HG03064 (cell line): ENCODE measurements around the gene CFDP1.
"Not testable (repeated sequence)": the region's sequence is repeated elsewhere in the genome, so short reads cannot be mapped to it uniquely, and the experiment has no call there.

Experiments used
- ATAC-seq: cut with Tn5 transposase; IDR thresholded peaks from one replicate; pipeline ENCODE4 v1.9.1; 2021; ENCODE audit warnings: low read depth; ENCODE audit not compliant: unreplicated experiment

The CFDP1 gene

DNA sequence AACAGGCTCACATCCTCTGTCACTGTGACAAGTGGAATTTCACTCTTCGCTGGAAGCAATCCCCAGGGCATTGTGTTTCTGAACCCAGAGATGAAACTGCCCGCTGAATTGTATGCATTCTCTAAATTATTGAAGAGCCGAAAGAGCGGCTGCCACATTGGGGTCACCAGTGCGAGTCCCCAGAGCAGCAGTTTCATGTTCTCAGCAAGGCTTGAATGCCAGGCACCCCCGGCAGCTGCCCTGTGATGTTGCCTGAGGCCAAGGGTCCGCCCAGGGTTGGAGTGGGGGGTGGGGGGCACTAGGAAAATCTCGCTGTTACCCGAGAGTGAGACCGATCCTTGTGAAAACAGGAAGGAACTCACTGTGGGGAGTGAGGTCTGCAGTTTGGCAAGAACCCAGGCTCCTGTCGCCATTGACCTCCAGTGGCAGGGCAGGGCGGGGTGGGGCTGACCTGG lies 161.2 kb downstream of the CFDP1 start:
- ATAC-seq = peak; percentile 53

DNA sequence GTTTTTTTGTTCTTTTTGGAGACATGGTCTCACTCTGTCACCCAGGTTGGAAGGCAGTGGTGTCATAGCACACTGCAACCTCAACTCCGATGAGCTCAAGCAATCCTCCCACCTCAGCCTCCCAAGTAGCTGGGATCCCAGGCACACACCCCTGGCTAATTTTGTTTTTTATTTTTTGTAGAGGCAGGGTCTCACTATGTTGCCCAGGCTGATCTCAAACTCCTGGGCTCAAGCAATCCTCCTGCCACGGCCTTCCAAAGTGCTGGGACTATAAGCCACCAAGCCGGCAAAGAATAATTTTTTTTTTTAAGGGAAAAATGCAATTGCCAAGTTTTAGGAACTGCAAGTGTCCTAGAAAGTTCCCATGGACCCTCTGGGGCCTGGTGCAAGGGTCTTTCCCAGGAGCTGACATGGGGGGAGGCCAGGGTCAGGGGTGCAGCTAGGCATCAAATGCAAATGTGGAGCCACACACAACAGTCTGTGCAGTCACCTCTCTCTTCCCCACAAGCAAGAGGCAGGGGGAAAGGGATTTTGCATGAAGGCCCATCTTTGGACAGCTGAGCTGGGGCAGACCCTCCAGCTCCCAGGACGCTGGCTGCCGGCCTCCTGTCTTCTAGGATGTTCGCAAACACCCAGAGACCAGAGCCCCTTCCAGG lies 161.7 kb downstream of the CFDP1 start:
- no peak for ATAC-seq

DNA sequence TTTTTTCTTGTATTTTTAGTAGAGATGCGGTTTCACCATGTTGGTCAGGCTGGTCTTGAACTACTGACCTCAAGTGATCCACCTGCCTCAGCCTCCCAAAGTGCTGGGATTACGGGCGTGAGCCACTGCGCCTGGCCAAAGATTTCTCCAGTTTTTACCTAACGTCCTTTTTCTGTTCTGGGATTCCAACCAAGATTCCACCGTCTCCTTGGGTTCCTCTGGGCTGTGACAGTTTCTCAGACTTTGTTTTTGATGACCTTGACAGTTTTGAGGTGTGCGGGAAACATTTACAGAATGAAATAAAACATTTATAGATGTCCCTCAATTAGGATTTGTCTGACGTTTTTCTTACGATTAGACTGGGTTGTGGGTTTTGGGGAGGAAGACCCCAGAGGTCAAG lies 163.9 kb downstream of the CFDP1 start:
- ATAC-seq = not testable (repeated sequence)

DNA sequence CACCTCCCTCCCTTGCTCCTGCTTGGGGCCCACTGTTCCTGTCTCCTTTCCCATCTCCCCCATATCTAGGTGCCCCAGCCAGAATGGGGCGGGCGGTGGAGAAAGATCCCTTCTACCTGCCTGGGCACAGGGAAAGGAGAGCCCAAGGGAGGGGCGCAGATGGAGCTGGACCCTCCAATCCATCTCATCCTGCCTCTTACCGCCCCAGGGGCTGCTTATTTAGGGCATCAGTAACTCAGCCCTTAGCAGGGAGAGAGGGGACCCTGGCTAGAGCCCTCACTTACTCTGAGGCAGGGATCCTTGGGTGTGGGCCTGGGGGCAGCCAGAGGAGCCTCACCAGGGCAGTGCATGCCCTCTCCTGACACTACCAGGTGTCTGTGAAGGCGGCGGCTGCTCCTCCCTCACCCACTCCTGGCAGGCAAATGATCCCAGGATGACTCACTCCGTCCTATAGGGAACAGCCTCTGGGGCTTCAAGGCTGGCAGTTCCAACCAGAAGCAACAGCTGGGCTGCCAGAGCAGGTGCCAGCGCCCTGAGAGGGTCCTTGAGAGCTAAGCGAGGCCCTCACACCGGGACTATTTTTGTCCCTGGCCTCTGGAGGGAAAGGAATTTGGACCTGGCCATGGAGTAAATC lies 165.6 kb downstream of the CFDP1 start:
- ATAC-seq = no peak

DNA sequence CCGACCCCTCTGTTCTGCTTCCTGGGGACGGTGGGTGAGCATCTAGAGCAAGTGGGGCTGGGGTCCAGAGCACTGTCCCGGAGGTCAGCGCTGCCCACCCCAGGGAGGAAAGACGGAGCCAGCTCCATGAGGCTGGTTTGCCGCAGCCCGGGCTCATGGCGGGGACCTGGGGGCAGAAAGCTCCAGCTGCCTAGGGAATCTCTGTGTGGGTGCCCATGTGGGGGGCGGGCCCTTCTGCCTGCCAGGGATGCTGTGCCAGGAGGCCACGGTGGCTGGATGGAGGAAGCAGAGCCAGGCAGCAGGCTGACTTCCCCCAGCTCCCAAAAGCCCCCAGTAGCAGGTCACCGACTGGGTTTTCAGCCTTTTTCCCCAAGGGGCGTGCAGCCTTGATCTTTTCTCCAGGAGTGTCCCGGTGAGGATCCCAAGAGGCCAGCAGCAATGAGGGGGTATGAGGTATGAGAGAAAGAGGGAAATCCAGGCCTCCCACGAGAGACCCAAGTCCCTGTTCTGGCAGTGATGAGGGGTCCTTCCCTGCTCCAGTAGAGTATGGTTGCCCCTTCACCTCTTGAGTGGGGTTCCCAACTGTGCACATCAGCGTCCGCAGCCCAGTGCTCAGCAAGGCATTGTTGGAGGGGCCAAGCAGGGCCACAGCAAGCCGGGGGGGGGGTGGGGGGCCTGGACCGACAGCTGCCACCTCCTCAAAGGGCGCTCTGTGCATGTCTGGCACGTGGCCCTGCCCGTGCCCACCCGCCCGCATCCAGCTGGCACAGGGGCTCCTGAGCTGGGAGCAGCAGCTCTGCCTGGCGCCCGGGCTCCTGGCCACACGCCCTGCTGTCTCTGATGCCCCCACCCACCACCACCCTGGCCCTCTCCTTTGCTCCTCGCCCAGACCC lies 166.3 kb downstream of the CFDP1 start:
- ATAC-seq = no peak

DNA sequence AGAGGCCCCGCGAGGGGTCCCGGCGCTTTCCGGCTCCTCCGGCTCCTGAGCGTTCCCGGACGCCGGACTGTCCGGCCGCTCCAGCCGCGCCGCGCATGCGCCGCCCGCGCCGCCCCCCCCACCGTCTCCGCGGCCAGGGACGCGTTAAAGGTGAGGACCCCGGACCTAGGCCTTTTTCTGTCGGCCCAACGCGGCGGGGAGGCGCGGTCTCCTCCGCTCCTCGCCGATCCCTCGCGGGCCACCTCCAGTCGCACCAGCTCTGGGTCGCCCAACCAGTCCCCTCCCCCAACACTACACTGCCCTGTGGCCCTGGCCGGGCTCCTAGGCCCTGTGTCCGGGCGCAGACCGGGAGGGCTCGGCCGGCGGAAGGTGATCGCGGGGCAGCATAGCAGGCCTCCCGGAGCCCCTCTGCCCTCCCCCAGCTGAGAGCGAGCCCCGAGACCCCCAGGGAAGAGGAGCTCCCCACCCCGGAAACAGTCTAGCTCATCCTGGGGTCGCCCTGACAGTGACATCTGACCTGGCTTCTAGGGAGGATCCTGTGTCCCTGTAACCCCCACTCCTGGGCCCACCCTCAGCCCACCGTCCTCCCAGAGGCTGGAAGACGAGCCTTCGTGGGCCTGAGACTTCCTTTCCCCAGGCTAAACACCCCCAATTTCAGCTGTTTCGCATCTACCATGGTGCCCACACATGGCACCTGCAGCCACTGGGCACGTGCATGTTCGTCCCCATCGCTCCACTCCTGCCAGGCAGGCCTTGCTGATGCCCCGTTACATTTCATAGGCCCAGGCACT lies 167.2 kb downstream of the CFDP1 start:
- peak; percentile 54 for ATAC-seq

DNA sequence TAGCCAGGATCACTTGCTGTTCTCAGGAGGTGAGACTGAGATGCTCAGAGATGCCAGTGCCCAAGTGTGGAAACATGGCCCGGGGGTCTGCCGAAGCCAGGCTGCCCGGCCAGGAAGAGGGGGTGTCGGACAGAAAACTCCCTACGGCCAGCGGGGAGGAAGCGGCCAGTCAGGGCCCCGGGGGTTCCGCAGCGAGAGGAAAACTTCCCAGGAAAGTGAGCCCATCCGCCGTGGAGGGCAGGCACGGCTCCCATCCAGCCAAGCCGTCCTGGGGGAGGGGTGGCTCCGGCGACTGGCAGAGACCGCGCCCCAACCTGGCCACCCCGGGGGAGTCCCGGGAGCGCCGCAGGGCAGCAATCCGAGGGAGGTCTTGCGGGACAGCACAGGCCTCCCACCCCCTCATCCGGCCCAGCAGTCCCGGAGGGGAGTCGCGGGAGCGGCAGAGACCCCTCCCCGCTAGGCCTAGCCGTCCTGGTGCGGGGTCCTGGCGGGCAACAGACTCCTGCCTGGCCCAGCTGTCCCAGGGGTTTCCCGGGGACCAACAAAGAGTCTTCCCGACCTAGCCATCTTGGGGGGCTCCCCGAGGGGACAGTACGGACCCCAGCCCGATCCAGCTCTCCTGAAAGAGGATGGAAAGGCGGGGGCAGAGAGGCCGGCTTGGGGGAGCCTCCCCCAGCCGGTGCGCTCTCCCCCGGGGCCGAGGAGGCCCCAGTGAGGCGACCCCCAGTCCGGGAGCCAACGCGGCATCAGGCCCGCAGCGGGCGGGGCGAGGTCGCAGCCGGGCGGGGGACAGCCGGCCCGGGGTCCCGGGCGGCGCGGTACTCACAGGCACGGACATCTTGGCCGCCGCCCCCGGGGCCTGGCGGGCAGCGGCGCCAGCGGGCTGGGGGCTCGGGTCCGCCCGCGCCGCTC lies 168.0 kb downstream of the CFDP1 start:
- peak; percentile 27 for ATAC-seq

DNA sequence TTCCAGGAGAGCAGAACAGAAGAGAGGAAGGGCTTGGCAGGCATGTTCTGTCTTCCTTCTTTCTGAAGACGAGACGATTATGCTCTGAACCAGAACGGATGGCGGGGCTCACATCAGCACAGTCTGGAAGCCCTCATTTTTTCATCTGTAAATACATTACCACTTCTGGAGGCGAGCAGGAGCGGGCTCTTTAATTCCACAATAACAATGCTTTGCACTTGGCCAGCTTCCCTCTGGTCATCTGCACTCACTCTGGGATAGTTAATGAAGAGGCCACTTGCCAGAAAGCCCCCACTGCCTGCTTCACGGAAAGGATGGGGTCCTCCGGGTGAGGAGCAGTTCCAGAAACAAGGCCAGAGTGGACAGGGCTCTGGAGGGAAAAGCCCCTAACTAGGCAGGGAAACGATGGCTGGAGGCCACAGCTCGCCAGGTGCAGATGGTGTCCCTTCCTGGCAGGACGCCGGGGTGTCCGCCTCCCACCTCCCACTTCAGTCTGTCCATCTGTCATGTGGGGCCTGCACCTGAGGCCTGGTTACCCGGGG lies 168.8 kb downstream of the CFDP1 start:
- ATAC-seq = no peak

DNA sequence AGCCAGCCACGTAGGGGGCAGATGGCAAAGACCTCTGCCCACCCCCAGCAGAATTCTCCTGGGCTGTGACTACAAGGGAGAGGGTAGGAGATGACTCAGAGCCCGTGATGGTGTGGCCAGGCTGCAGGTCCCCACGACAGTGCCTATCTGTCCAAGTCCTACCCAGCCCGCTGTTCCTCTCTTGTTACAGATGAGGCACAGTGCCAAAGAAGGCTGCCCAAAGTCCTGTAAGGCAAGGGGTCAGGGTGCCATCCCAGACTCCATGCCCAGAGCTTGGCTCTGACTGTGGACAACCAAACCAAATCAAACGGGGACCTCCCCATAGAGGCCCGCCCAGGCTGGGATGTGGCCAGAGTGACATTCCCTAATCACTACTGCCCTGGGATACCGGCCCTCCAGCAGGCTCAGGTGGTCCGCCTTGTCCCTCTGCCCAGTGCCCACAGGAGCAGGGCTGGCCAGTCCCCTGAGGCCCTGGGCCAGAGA lies 169.3 kb downstream of the CFDP1 start:
- ATAC-seq = no peak

DNA sequence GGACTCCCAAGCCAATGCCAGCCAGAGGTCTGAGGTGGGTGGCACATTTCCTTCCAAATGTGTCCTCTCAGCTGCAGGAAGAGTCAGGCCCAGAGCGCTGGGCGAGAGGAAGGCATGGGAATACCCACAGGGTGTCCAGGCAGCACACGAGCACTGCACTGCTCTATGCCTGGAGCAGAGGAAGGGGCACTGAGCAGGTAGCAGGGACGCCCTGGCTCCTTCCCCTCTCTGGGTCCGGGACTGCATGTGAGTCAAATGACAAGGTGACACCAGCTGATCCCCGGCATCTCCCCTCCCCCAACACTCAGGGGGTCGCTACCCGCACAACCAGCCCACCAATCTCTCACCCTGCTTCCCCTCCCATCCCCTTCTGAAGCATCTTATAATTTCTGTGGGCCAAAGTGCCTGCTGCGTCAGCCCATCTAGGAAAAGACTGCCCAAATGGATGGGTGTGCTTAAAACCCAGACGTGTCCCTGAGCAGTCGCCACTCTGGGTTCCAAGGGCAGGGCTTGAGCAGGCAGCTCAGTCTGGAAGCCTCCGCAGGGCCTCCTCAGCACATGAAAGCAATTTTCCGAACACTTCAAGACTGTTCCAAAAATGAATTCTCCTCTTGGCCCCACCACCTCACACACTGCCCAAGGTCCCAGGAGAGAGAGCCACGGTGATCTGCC lies 169.9 kb downstream of the CFDP1 start:
- ATAC-seq = no peak

DNA sequence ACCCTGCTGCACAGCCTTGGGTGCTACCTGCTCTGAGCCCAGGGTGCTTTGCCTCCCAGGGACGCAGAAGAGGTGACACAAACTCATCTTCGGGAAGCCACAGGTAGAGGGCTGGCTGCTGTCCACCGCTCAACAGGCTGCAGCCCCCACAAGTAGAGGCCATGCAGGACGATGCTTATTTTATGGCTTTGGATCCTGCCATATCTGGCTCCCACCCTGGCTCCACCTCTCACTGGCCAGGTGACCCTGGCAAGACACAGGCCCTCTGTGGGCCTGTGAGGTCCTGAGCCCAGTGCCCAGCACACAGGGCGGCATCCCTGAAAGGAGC lies 170.5 kb downstream of the CFDP1 start:
- no peak for ATAC-seq

DNA sequence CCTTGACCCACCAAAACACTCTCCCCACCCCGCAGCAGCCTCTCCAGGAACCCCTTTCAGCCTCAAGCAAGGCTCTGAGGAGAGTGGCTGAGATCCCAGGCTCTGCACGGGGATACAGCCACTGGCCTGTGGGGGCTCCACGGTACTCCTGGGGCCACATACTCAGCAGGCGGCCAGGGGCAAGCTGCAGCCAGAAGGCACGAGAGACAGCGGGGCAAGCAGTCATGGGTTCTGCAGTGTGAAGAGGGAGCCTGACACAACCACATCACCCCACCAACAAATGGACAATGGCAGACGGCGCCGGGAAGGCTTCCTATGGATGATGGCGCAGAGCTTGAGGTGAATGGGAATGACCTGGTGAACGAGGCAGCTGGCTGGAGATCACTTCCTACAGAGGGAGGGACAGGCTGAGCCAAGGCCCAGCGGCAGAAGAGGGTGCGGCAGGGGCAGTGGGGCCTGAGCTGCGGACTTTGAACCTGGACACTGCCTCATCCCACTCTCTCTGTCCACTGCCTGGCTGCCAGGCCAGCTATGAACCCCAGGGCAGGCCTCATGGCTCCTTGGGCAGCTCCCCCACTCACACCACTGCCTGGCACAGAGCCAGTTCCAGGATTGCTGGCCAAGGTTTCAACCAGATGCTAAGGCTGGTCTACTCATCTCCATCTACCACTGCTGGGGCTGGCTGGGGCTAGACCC lies 171.1 kb downstream of the CFDP1 start:
- no peak for ATAC-seq

DNA sequence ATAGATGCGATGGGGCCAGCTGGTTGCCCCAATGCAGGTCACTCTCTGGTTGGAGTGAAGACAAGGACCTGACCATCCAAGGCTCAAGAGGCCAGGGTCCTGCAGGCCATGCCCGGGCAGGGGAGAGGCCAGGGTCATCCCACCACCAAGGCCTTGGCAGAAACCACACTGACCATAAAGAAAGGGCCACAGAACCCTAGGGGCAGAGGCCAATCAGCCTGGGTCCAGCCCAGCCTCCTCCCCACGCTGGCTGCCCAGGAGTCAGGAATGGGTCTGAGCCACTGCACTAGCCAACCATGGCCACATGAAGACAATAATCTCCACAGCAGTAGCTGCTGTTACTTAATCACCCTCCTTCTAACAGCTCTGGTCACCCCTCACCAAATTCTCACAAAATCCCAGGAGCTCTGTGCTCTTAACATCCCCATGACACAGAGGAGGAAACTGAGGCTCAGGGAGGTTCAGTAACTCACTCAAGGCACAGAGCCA lies 171.7 kb downstream of the CFDP1 start:
- ATAC-seq = no peak

DNA sequence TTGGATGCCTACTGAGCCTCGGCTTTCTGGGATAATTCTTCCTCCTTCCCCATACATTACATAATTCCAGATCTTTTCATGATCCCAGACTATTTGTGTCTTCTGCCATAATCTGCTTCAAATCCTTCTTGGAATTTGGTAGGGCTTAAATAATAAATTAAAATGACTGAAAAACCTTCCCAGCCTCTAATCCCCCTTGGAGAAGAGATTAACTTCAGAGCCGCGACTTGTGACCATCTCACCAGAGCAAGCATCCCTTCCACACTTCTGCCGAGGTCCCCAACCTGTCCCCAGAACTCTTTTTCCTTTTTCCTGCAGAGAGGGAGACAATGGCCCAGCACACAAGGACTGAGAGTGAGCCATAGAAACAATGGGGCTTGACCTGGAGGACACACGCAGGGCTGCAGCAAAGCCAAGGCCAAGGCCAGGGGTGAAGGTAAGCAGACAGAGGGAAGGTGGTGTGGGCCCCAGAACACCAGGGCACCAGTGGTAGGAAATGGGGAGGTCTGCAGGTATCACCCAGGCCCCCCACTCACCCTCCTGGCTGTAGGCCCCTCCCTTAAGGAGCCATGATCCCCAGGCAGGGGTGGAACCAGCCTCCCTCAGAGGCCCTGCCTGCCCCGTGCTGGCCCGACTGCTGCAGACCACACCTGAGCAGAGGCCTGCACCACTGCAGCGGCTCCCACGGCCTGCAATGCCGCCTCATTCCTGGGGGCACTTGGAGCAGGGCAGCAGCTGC lies 172.3 kb downstream of the CFDP1 start:
- no peak for ATAC-seq

DNA sequence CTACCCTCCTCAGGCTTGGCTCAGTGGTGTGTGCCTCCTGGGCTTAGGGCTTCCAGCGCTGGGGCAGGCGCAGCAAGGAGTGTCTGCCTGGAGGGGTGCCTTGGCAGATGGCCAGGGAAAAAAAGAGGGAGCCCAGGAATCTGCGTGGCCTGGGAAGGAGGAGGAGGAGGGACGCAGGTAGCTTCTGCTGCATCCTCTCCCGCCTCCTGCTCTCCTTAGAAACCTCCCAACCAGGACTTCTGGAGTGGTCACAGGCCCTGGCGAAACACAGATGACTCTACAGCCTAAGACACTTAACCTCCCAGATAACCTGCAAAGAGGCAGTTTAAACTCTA lies 174.5 kb downstream of the CFDP1 start:
- no peak for ATAC-seq

DNA sequence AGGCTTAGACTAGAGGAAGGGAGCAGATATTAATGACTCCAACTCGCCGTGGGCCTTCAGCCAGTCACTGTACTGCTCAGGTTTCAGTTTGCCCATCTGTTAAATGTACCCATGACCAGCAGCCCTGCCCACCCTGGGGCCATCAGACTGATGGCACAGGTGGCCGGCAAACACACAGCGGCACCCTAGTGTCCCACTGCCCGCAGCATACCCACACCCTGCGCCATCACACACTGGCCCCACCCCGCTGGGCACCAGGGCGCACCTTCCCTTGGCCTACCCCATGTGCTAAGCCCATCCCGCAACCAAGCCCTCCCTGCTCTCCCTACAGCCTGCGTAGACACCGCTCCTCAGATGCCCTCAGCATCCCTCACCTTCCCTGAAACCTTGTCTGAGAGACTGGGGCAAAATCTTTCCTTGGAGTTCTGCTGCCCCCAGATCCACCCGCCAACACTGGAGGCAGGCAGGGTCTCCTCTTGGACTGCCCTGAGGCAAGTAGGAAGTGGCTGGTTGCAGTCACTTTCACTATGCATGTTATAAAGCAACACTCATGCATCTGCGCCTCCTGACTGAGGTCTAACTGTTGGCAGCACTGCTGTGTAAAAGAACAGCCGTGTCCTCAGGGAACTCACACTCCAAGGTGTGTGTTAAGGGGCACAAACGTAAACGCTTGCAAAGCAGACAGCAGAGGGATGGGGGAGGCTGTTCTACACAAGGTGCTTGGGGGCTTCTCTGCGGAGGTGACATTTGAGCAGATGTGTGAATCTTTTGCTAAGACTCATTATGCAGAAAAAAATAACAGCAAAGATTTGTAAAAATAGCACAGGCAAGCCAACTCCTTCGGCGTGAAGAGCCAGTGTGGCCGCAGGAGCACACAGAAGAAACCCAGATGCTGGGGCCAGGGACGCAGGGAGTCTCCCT lies 175.2 kb downstream of the CFDP1 start:
- ATAC-seq = no peak
